HG03066 (cell line): Measurements from ENCODE around the gene STX12.

Experiments used
- ATAC-seq: cut with Tn5 transposase; IDR thresholded peaks from one replicate; pipeline ENCODE4 v1.9.1; 2021; ENCODE audit warnings: low read depth; ENCODE audit not compliant: unreplicated experiment

Gene STX12

GRCh38 chr1:27772932-27773825 lies at the start of gene STX12:
TSS of gene STX12 (plus strand) at chr1:27773219. CDS start at chr1:27773308, 89 bp downstream.
- peak; percentile 93 for ATAC-seq

- no peak for ATAC-seq
Measured at GRCh38 chr1:27724961-27725373, 48.1 kb upstream of the STX12 start.

GRCh38 chr1:27725374-27726172 lies 47.4 kb upstream of the STX12 start, which contains the start of gene FAM76A:
TSS of gene FAM76A (plus strand) at chr1:27725961. CDS start at chr1:27726081, 120 bp downstream.
- ATAC-seq, result peak; percentile 91

- peak; percentile 23 for ATAC-seq
Measured at GRCh38 chr1:27726173-27727044, 46.6 kb upstream of the STX12 start.

- no peak for ATAC-seq
Measured at GRCh38 chr1:27727126-27727525, 45.9 kb upstream of the STX12 start.

GRCh38 chr1:27736252-27736651 lies 36.8 kb upstream of the STX12 start:
- ATAC-seq, result no peak

- no peak for ATAC-seq
Measured at GRCh38 chr1:27741121-27741520, 31.9 kb upstream of the STX12 start.

GRCh38 chr1:27744556-27744955 lies 28.5 kb upstream of the STX12 start:
- ATAC-seq, result no peak

- no peak for ATAC-seq
Measured at GRCh38 chr1:27745466-27745865, 27.6 kb upstream of the STX12 start.

- no peak for ATAC-seq
Measured at GRCh38 chr1:27752360-27752759, 20.7 kb upstream of the STX12 start.

GRCh38 chr1:27755286-27755685 lies 17.7 kb upstream of the STX12 start:
- no peak for ATAC-seq

- no peak for ATAC-seq
Measured at GRCh38 chr1:27755865-27756264, 17.2 kb upstream of the STX12 start.

- ATAC-seq, result no peak
Measured at GRCh38 chr1:27759236-27759635, 13.8 kb upstream of the STX12 start.

GRCh38 chr1:27760426-27760825 lies 12.6 kb upstream of the STX12 start:
- ATAC-seq, result no peak

- no peak for ATAC-seq
Measured at GRCh38 chr1:27762033-27762432, 11.0 kb upstream of the STX12 start.

GRCh38 chr1:27763358-27763757 lies 9.7 kb upstream of the STX12 start:
- ATAC-seq, result no peak

GRCh38 chr1:27770293-27770830 lies 2.7 kb upstream of the STX12 start:
- ATAC-seq, result no peak

- no peak for ATAC-seq
Measured at GRCh38 chr1:27772036-27772931, 735 bp upstream of the STX12 start.

- no peak for ATAC-seq
Measured at GRCh38 chr1:27773826-27774445, 917 bp downstream of the STX12 start.
